GM21737 (cell line): ENCODE data around the gene CLIC1.
"Not testable (repeated sequence)": the region's sequence is repeated elsewhere in the genome, so short reads cannot be mapped to it uniquely, and the experiment has no call there.

Experiments
- ATAC-seq: cut with Tn5 transposase; IDR thresholded peaks from one replicate; pipeline ENCODE4 v1.9.1; 2021; ENCODE audit warnings: mild to moderate bottlenecking, moderate library complexity; ENCODE audit not compliant: unreplicated experiment

The CLIC1 gene

GRCh38 chr6:31725502-31726350 is 10.6 kb downstream of the CLIC1 start:
- ATAC-seq, result no peak

GRCh38 chr6:31723980-31724691 is 12.2 kb downstream of the CLIC1 start:
- no peak for ATAC-seq

- no peak for ATAC-seq
Observed at GRCh38 chr6:31723245-31723979, 12.9 kb downstream of the CLIC1 start, which contains the start of gene MPIG6B. Gene MPIG6B, plus strand, starts transcription at chr6:31723373. Its CDS starts 11 bp downstream, at chr6:31723384.

GRCh38 chr6:31722173-31722572 is 14.2 kb downstream of the CLIC1 start:
- no peak for ATAC-seq

- no peak for ATAC-seq
Observed at GRCh38 chr6:31721351-31722020, 14.8 kb downstream of the CLIC1 start, which contains the start of gene LY6G6C. Gene LY6G6C, minus strand, starts transcription at chr6:31721746. Its CDS starts 67 bp downstream, at chr6:31721679.

GRCh38 chr6:31720196-31720770 is 16.0 kb downstream of the CLIC1 start:
- no peak for ATAC-seq

GRCh38 chr6:31719001-31719400 is 17.3 kb downstream of the CLIC1 start:
- no peak for ATAC-seq

- no peak for ATAC-seq
Observed at GRCh38 chr6:31718265-31718664, 18.1 kb downstream of the CLIC1 start.

- ATAC-seq, result no peak
Observed at GRCh38 chr6:31717499-31718222, 18.7 kb downstream of the CLIC1 start.

GRCh38 chr6:31715022-31715958 is 21.0 kb downstream of the CLIC1 start, which contains the start of gene LY6G6D:
Gene LY6G6D, plus strand, starts transcription at chr6:31715348. Its CDS starts 8 bp downstream, at chr6:31715356.
- no peak for ATAC-seq

GRCh38 chr6:31713991-31714684 is 22.2 kb downstream of the CLIC1 start:
- ATAC-seq, result no peak

- no peak for ATAC-seq
Observed at GRCh38 chr6:31713465-31713864, 22.9 kb downstream of the CLIC1 start.

- no peak for ATAC-seq
Observed at GRCh38 chr6:31712296-31712695, 24.0 kb downstream of the CLIC1 start.

GRCh38 chr6:31711233-31711632 is 25.1 kb downstream of the CLIC1 start:
- ATAC-seq, result no peak

- no peak for ATAC-seq
Observed at GRCh38 chr6:31710523-31711219, 25.7 kb downstream of the CLIC1 start.

- ATAC-seq, result not testable (repeated sequence)
Observed at GRCh38 chr6:31709157-31709556, 27.2 kb downstream of the CLIC1 start.

GRCh38 chr6:31708224-31708623 is 28.1 kb downstream of the CLIC1 start:
- ATAC-seq, result no peak
